B cell (primary cell): ENCODE results near the gene GABPB2. TPM values are rescaled to one million over a fixed set of nuclear protein-coding genes. Genes with fewer than 3 reads are reported as not detected.

Experiments used
- ATAC-seq: fragments of 200-7000 bp; cut with Tn5 transposase; one replicate; pipeline ENCODE4 v1.10.0; 2021; ENCODE audit warnings: low read depth, mild to moderate bottlenecking, moderate number of reproducible peaks, moderate library complexity
- CTCF ChIA-PET: fragments of 350-600 bp; sonication (Branson Sonifier 250); formaldehyde crosslinking; loops from one replicate; lab custom pipeline; 2021; ENCODE audit warnings: antibody characterized with exemption, inconsistent platforms; lab: Charles Lee
- POLR2A ChIA-PET: fragments of 350-600 bp; sonication (Branson Sonifier 250); formaldehyde crosslinking; loops from one replicate; lab custom pipeline; 2021; ENCODE audit warnings: antibody characterized with exemption; lab: Charles Lee
- DNase-seq: peaks from one replicate; pipeline ENCODE4 v3.0.0; 2013
- H2AFZ ChIP-seq: 2 replicates; pipeline ENCODE4 v1.6.1; 2012; ENCODE audit warnings: mild to moderate bottlenecking, low read depth, low read length; ENCODE audit not compliant: insufficient read depth, poor library complexity, severe bottlenecking
- H3K27ac ChIP-seq, 2 donors: 1 replicate in 1 of 2; 2 replicates in 1 of 2; pipeline ENCODE4 v1.5.1; 2012 to 2013; ENCODE audit warnings: low read length in 2 of 2, mild to moderate bottlenecking in 2 of 2, moderate library complexity in 1 of 2
- H3K27me3 ChIP-seq, 4 experiments: fragments of 200-600 bp in 1 of 4; sonication (generic) in 1 of 4; replicated peaks in 1 of 4; 1 replicate in 2 of 4; 2 replicates in 2 of 4; pipeline versions ENCODE4 v1.6.1 to v1.7.0; 2013 to 2016; ENCODE audit warnings: low read length in 3 of 4, mild to moderate bottlenecking in 2 of 4, mixed read lengths in 1 of 4, moderate library complexity in 1 of 4; ENCODE audit not compliant: insufficient read depth in 4 of 4, control insufficient read depth in 3 of 4; ENCODE audit errors: control extremely low read depth in 1 of 4
- H3K36me3 ChIP-seq, 2 experiments: replicated peaks in 1 of 2; 1 replicate in 1 of 2; 2 replicates in 1 of 2; pipeline versions ENCODE4 v1.6.1 to v1.7.1; 2013; ENCODE audit warnings: low read length in 1 of 2; ENCODE audit not compliant: insufficient read depth in 2 of 2, control insufficient read depth in 1 of 2; ENCODE audit errors: control extremely low read depth in 1 of 2, extremely low read depth in 1 of 2
- H3K4me1 ChIP-seq, 2 donors: fragments of 200-600 bp in 1 of 2; sonication (generic) in 1 of 2; 1 replicate in 1 of 2; 2 replicates in 1 of 2; pipeline versions ENCODE4 v1.5.1 to v1.6.1; 2013 to 2017; ENCODE audit warnings: low read length in 2 of 2; ENCODE audit not compliant: control insufficient read depth in 2 of 2, insufficient read depth in 2 of 2
- H3K4me2 ChIP-seq: replicated peaks from 2 replicates; pipeline ENCODE3; 2012; ENCODE audit warnings: mild to moderate bottlenecking, low read depth, low read length; ENCODE audit not compliant: poor library complexity, severe bottlenecking
- H3K4me3 ChIP-seq, 5 experiments: fragments of 200-600 bp in 1 of 5; sonication (generic) in 1 of 5; 1 replicate in 3 of 5; 2 replicates in 2 of 5; pipeline versions ENCODE4 v1.5.1 to v1.7.0; 2011 to 2016; ENCODE audit warnings: low read length in 4 of 5, mild to moderate bottlenecking in 4 of 5, low read depth in 2 of 5, control low read depth in 1 of 5, moderate library complexity in 1 of 5; ENCODE audit not compliant: insufficient read depth in 1 of 5; ENCODE audit errors: control extremely low read depth in 1 of 5, extremely low read depth in 1 of 5
- H3K79me2 ChIP-seq: fragments of 200-600 bp; sonication (generic); one replicate; pipeline ENCODE4 v1.6.0; 2016; ENCODE audit warnings: low read length; ENCODE audit not compliant: control insufficient read depth, insufficient read depth
- H3K9ac ChIP-seq: fragments of 200-600 bp; sonication (generic); 2 replicates; pipeline ENCODE4 v1.6.1; 2017; ENCODE audit warnings: mild to moderate bottlenecking, low read length, moderate library complexity
- H3K9me3 ChIP-seq, 3 donors: one replicate each; pipeline versions ENCODE4 v1.6.1 to v1.7.1; 2013; ENCODE audit warnings: low read length in 2 of 3; ENCODE audit not compliant: control insufficient read depth in 2 of 3, insufficient read depth in 1 of 3; ENCODE audit errors: control extremely low read depth in 1 of 3
- H4K20me1 ChIP-seq: 2 replicates; pipeline ENCODE4 v1.6.0; 2012; ENCODE audit warnings: mild to moderate bottlenecking, low read length; ENCODE audit not compliant: insufficient read depth, control insufficient read depth, poor library complexity, severe bottlenecking
- H3K27ac Mint-ChIP-seq: one replicate; pipeline ENCODE4 v1.8.0; 2021; ENCODE audit warnings: mixed read lengths
- H3K27me3 Mint-ChIP-seq: one replicate; pipeline ENCODE4 v1.8.0; 2021; ENCODE audit warnings: mixed read lengths
- H3K4me1 Mint-ChIP-seq: one replicate; pipeline ENCODE4 v1.8.0; 2021; ENCODE audit warnings: mixed read lengths
- H3K4me3 Mint-ChIP-seq: one replicate; pipeline ENCODE4 v1.8.0; 2021; ENCODE audit warnings: mixed read lengths
- H3K9me3 Mint-ChIP-seq: one replicate; pipeline ENCODE4 v1.8.0; 2022; ENCODE audit warnings: mixed read lengths; ENCODE audit not compliant: insufficient read depth
- CTCF ChIP-seq: fragments of 200-600 bp; IDR thresholded peaks from one replicate; pipeline ENCODE4 v1.8.0; 2022; ENCODE audit warnings: antibody characterized with exemption, mild to moderate bottlenecking
- EZH2 ChIP-seq: IDR thresholded peaks from 2 replicates; pipeline ENCODE4 v1.6.1; 2012; ENCODE audit warnings: borderline replicate concordance, low read depth, mild to moderate bottlenecking, moderate library complexity, low read length; ENCODE audit not compliant: insufficient read depth, poor library complexity, severe bottlenecking
- WGBS: methylation state at CpG from one replicate; pipeline ENCODE4 v1.1.5; 2013; ENCODE audit warnings: missing lambda C conversion rate; ENCODE audit not compliant: insufficient coverage; 5-methylcytosine and 5-hydroxymethylcytosine counted together
- intact Hi-C: fragments of 100-400 bp; cut with micrococcal nuclease; formaldehyde crosslinking; loops from one replicate; pipeline ENCODE4 v1.10.0; 2022
- polyA plus RNA-seq: library from polyadenylated mRNA; depleted of rRNA; stranded (reverse); fragments of >200 nt; gene quantifications from 2 replicates; pipeline ENCODE4 v1.2.3, GENCODE V29; 2012
- total RNA-seq, 2 donors: library from RNA; stranded (reverse); fragments of 120-200 nt in 1 of 2; gene quantifications; 1 replicate in 1 of 2; 2 replicates in 1 of 2; pipeline versions ENCODE4 v1.2.3 to v1.2.4, GENCODE V29; 2013 to 2022

The GABPB2 gene
- total and polyA plus RNA-seq, 2 donors (not counting 1 experiment from before 2014, with no cell fraction given), result 15.1 to 22.4 TPM

DNA sequence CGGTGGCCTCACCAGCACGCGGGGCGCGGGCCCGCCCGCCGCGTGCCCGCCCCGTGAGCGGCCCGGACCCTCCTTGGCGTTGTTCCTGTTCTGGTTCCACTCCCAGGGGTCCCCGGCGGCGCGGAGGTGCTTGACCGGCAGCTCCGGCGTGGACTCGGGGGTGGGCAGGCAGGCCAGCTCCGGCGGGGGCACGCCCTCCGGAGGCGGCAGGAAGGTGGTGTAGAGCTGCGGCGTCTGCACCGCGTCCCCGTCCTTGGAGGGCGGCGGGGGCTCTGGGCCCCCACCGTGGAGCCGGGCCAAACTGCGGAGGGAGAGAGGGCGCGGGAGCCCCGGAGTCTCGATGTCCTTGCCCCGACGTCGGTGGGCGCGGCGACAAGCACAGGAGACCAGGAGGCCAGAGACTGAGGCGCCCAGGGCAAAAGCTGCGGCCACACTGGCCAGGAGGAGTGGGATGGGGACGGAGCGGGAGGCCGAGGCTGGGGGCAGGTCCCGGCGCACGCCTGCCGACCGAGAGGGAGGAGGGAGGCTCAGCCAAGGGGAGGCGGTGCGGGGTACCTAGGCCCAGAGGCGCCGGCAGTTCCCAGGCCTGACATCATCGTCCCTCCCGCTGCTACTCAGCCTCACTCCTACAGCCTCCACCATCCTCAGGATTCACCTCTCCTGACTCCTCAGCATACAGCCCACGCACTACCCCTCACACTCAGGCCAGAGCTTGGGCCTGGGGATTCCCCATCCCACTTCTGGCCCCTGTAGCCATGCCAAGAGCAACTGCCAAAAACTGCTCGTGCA is 62.7 kb downstream of the GABPB2 start:
- ChIA-PET POLR2A (no interaction called here), CTCF (interaction anchor here (0.8 kb wide), 1 partner anchor 34 kb away, joined by 4 read pairs; no protein-coding TSS in a partner anchor)
- peaks cover 0 to 4% (median 0%) of the 10 kb centered on the region in 4 experiments for H3K27me3 ChIP-seq
- H3K36me3 ChIP-seq, result no peaks in the 10 kb centered on the region
- H3K9ac ChIP-seq, result no peak overlapping the region
- H4K20me1 ChIP-seq, result no peaks in the 10 kb centered on the region
- Mint-ChIP-seq H3K9me3 (no peaks in the 10 kb centered on the region), H3K27ac (no peak overlapping the region), H3K4me1 (peaks cover 14% of the 10 kb centered on the region), H3K27me3 (no peaks in the 10 kb centered on the region), H3K4me3 (no peak overlapping the region)
- no peak overlapping the region for H3K4me2 ChIP-seq
- TF ChIP-seq EZH2 (no peak), CTCF (no peak)
- intact Hi-C loops, result no loop called here
- no peak overlapping the region for H3K4me3 ChIP-seq
- no peaks in the 10 kb centered on the region for H3K9me3 ChIP-seq
- H3K4me1 ChIP-seq, result peaks cover 6 to 15% of the 10 kb centered on the region in 2 donors
- no peak overlapping the region for H2AFZ ChIP-seq
- WGBS, result 96% methylated on average over 59 of the region's 65 CpGs
- H3K27ac ChIP-seq, result no peak overlapping the region
- DNase-seq (no peak), ATAC-seq (no peak)
- H3K79me2 ChIP-seq, result no peaks in the 10 kb centered on the region

DNA sequence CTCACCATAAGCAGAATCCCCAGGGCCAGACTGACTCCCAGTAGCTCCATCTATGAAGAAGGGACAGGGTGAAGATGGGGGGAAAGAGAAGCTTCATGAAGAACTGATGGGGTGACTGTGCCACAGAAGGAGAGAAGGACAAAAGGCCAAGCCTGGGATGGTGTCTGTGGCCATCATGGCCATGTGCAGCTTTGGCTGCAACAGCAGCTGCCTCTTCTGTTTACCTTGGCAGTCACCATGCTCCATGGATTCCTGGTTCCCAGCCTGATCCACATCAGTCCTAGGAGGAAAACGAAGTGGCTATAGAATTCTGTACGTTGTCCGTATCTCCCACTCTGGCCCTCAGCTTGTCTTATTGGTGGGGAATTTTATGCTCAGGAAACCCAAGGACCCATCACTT is 63.8 kb downstream of the GABPB2 start:
- Histone ChIP-seq H3K9me3 (no peaks in the 10 kb centered on the region), H3K9ac (no peak overlapping the region), H3K27ac (no peak overlapping the region), H3K79me2 (no peaks in the 10 kb centered on the region), H3K4me3 (no peak overlapping the region), H3K4me2 (no peak overlapping the region), H3K27me3 (peaks cover 0 to 4% (median 0%) of the 10 kb centered on the region in 4 experiments), H4K20me1 (no peaks in the 10 kb centered on the region), H3K36me3 (no peaks in the 10 kb centered on the region), H2AFZ (no peak overlapping the region), H3K4me1 (peaks cover 6 to 15% of the 10 kb centered on the region in 2 donors)
- TF ChIP-seq EZH2 (no peak), CTCF (no peak)
- no peak overlapping the region for H3K27ac Mint-ChIP-seq
- ChIA-PET CTCF (interaction anchor here (0.8 to 1.1 kb wide), 2 partner anchors 21 to 35 kb away, joined by 3 to 4 read pairs; no protein-coding TSS in a partner anchor), POLR2A (interaction anchor here (0.6 kb wide), 1 partner anchor 128 kb away, joined by 3 read pairs; no protein-coding TSS in a partner anchor)
- ATAC-seq (no peak), DNase-seq (no peak)
- no peaks in the 10 kb centered on the region for H3K9me3 Mint-ChIP-seq
- H3K27me3 Mint-ChIP-seq, result no peaks in the 10 kb centered on the region
- no peak overlapping the region for H3K4me3 Mint-ChIP-seq
- intact Hi-C loops, result no loop called here
- peaks cover 14% of the 10 kb centered on the region for H3K4me1 Mint-ChIP-seq
- WGBS, result no CpG with 5 or more reads among the region's 3 CpGs
